ENCODE data around the gene ALPI. TPM values are rescaled to one million over a fixed set of nuclear protein-coding genes. Genes with fewer than 3 reads are reported as not detected.
"Not testable (repeated sequence)": the region's sequence is repeated elsewhere in the genome, so short reads cannot be mapped to it uniquely, and the experiment has no call there.

ALPI gene
- total RNA-seq (2022), result not detected in 2 replicates
- not detected for Bru-seq, nascent RNA
- not detected for BruChase-seq, experiment 1, labeled RNA remaining after a 6-hour chase
- not detected for BruChase-seq, experiment 2, labeled RNA remaining after a 2-hour chase
- long read RNA-seq, result 0 reads

GRCh38 chr2:232455426-232456255 is at the start of gene ALPI:
TSS of gene ALPI (plus strand) at chr2:232456153. CDS start at chr2:232456200, 47 bp downstream.
- Mint-ChIP-seq H3K27ac (ENCODE audit: low read depth, unreplicated experiment) (no peak within 1 kb of the TSS), H3K36me3 (ENCODE audit: insufficient read depth, unreplicated experiment) (no peaks in the 10 kb centered on the region), H3K4me1 (ENCODE audit: insufficient read depth, unreplicated experiment) (peaks cover 17% of the 10 kb centered on the region), H3K9me3 (ENCODE audit: unreplicated experiment) (no peaks in the 10 kb centered on the region), H3K4me3 (ENCODE audit: unreplicated experiment) (no peak within 1 kb of the TSS), H3K27me3 (ENCODE audit: insufficient read depth, unreplicated experiment) (peaks cover 18% of the 10 kb centered on the region)
- TF ChIP-seq CTCF (IDR thresholded peaks at IDR 0.05; ENCODE audit: unreplicated experiment), result no peak
- ChIA-PET POLR2A (no interaction called here), CTCF (no interaction called here)
- DNase-seq (ENCODE audit: unreplicated experiment), result no peak
- BruUV-seq (replicated peaks), result no TSS peak
- intact Hi-C loops (cut with micrococcal nuclease), result no loop called here

DNA sequence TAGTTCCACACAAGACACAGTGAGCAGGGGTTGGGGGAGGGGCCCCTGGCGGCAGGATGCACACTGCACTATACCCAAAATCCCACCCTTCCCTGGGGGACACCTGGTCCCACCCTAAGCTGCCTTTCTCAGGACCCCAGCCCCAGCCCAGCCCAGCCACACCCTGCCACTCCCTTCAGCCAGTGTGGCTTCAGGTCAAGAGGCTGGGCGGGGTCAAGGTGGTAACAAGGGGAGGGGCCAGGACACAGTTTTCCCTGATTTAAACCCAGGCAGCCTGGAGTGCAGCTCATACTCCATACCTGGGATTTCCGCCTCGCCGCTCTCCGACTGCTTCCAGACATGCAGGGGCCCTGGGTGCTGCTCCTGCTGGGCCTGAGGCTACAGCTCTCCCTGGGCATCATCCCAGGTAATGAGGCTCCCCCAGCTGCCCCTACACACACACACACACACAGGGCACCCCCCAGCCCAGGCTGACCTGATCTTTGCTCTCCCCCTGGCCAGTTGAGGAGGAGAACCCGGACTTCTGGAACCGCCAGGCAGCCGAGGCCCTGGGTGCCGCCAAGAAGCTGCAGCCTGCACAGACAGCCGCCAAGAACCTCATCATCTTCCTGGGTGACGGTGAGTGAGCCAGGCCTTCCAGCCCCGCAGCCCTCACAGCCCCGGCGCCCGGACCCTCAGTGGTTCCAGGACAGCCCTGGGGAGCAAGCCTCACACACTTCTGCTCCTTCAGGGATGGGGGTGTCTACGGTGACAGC is 49.2 kb upstream of the ALPI start, which contains the start of gene ALPG:
Gene ALPG, plus strand, starts transcription at position 289 of the 755 bp plus-strand sequence. Its CDS starts 51 bp downstream, at position 340.
- H3K4me1 Mint-ChIP-seq (ENCODE audit: insufficient read depth, unreplicated experiment), result no peaks in the 10 kb centered on the region
- intact Hi-C loops (cut with micrococcal nuclease), result no loop called here
- ChIA-PET POLR2A (no interaction called here), CTCF (interaction anchor here (0.6 to 0.7 kb wide), 2 partner anchors 20 to 24 kb away, joined by 3 read pairs; no protein-coding TSS in a partner anchor)
- peaks cover 18% of the 10 kb centered on the region for H3K27me3 Mint-ChIP-seq (ENCODE audit: insufficient read depth, unreplicated experiment)
- BruUV-seq (replicated peaks), result no TSS peak
- no peak for TF ChIP-seq CTCF (IDR thresholded peaks at IDR 0.05; ENCODE audit: unreplicated experiment)
- H3K27ac Mint-ChIP-seq (ENCODE audit: low read depth, unreplicated experiment), result no peak within 1 kb of the TSS
- H3K36me3 Mint-ChIP-seq (ENCODE audit: insufficient read depth, unreplicated experiment), result no peaks in the 10 kb centered on the region
- no peak within 1 kb of the TSS for H3K4me3 Mint-ChIP-seq (ENCODE audit: unreplicated experiment)
- no peaks in the 10 kb centered on the region for H3K9me3 Mint-ChIP-seq (ENCODE audit: unreplicated experiment)
- DNase-seq (ENCODE audit: unreplicated experiment), result no peak

DNA sequence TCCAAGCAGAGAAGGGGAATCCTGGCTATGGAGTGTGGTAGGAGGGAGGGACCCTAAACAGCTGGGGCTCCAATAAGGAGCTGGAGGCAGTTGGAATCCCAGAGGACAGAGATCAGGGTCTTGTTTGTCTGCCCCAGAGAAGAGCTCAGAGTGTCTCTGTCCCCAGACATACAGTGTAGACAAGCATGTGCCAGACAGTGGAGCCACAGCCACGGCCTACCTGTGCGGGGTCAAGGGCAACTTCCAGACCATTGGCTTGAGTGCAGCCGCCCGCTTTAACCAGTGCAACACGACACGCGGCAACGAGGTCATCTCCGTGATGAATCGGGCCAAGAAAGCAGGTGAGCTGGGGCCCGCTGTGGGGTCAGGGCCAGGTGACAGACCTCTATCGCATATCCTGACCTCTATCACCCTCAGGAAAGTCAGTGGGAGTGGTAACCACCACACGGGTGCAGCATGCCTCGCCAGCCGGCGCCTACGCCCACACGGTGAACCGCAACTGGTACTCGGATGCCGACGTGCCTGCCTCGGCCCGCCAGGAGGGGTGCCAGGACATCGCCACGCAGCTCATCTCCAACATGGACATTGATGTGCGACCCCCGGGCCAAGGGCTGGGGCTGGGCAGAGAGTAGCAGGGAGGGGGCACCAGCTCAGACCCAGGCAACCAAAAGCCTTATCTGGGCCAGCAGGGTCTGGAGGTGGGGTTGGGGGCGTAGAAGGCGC is 48.4 kb upstream of the ALPI start:
- H3K36me3 Mint-ChIP-seq (ENCODE audit: insufficient read depth, unreplicated experiment); H3K9me3 Mint-ChIP-seq (ENCODE audit: unreplicated experiment); intact Hi-C loops (cut with micrococcal nuclease); H3K4me1 Mint-ChIP-seq (ENCODE audit: insufficient read depth, unreplicated experiment); DNase-seq (ENCODE audit: unreplicated experiment); H3K27ac Mint-ChIP-seq (ENCODE audit: low read depth, unreplicated experiment); POLR2A ChIA-PET; H3K4me3 Mint-ChIP-seq (ENCODE audit: unreplicated experiment); BruUV-seq (replicated peaks): not testable (repeated sequence)
- peaks cover 23% of the 10 kb centered on the region for H3K27me3 Mint-ChIP-seq (ENCODE audit: insufficient read depth, unreplicated experiment)
- CTCF ChIA-PET, result interaction anchor here (0.6 kb wide), 1 partner anchor 267 kb away, joined by 3 read pairs; no protein-coding TSS in a partner anchor

DNA sequence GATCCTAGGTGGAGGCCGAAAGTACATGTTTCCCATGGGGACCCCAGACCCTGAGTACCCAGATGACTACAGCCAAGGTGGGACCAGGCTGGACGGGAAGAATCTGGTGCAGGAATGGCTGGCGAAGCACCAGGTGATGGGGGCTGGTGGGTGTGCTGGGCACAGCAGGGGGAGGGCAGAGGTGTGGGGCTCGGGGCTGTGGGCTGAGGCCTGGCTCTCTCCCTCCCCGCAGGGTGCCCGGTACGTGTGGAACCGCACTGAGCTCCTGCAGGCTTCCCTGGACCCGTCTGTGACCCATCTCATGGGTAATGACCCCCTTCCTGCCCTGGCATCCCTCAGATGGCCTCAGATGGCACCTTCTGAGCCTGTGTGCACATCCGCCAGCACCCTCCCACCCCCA is 47.7 kb upstream of the ALPI start:
- POLR2A ChIA-PET; H3K27ac Mint-ChIP-seq (ENCODE audit: low read depth, unreplicated experiment); H3K9me3 Mint-ChIP-seq (ENCODE audit: unreplicated experiment); H3K36me3 Mint-ChIP-seq (ENCODE audit: insufficient read depth, unreplicated experiment); H3K4me1 Mint-ChIP-seq (ENCODE audit: insufficient read depth, unreplicated experiment); DNase-seq (ENCODE audit: unreplicated experiment); intact Hi-C loops (cut with micrococcal nuclease); BruUV-seq (replicated peaks); H3K4me3 Mint-ChIP-seq (ENCODE audit: unreplicated experiment): not testable (repeated sequence)
- CTCF ChIA-PET, result interaction anchor here (0.6 kb wide), 1 partner anchor 268 kb away, joined by 3 read pairs; no protein-coding TSS in a partner anchor
- peaks cover 30% of the 10 kb centered on the region for H3K27me3 Mint-ChIP-seq (ENCODE audit: insufficient read depth, unreplicated experiment)

- POLR2A ChIA-PET; H3K9me3 Mint-ChIP-seq (ENCODE audit: unreplicated experiment); H3K4me1 Mint-ChIP-seq (ENCODE audit: insufficient read depth, unreplicated experiment); intact Hi-C loops (cut with micrococcal nuclease); H3K4me3 Mint-ChIP-seq (ENCODE audit: unreplicated experiment); H3K36me3 Mint-ChIP-seq (ENCODE audit: insufficient read depth, unreplicated experiment); BruUV-seq (replicated peaks); H3K27ac Mint-ChIP-seq (ENCODE audit: low read depth, unreplicated experiment); DNase-seq (ENCODE audit: unreplicated experiment): not testable (repeated sequence)
- CTCF ChIA-PET, result interaction anchor here (0.7 kb wide), 1 partner anchor 10 kb away, joined by 3 read pairs; no protein-coding TSS in a partner anchor
- peaks cover 40% of the 10 kb centered on the region for H3K27me3 Mint-ChIP-seq (ENCODE audit: insufficient read depth, unreplicated experiment)
These were observed 46.3 kb upstream of the ALPI start for GRCh38 chr2:232409617-232410016.

Measured in MCF 10A (cell line).